ENCODE results near the gene ZNF597.

DNA sequence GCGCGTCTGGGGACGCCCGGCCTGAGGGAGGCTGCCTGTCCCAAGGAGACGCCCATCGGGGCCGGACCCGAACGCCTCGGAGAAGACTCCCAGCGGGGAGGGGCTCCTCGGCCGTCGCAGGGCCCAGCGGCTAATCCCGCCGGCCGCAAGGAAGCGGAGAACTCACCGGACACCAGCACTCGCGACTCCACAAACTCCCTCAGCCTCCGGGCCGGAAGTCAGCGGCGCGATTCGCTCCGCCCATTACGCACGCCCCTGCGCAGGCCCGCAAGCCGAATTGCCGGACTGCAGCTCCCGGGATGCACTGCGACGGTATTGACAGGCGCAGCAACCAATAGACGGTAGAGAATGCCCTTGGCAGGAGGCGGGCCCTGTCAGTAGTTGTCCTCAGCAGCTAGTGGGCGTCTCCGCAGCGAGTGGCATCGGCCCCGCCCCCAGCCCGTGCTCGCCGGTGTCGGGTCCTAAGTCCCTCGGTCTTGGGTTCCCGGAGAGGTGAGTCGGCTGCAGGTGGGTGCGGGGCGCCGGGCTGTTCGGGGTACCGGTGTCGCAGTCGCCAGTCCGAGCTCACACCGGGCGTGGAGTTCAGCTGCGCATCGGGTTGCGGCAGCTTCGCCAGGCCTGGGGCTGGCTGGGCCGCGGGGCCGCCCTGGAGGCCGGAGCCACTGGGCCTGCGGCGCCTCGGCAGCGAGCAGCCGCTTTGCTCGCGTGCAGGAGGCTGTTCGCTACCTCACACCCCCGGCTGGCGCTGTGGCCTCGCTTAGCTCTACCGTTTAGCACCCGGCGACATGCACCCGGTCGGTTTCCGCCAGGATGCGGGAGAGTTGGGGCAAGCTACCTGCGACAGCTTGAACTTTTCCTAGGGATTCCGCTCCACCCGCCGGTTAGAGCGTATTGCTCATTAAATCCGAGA lies 42.3 kb downstream of the ZNF597 start, which contains the start of the genes ZNF174 and ZSCAN32:
- TF ChIP-seq CTCF (IDR thresholded peaks at IDR 0.05) = no peak
- TF ChIP-seq POLR2A (IDR thresholded peaks at IDR 0.05) = no peak
- peak; percentile 56 to 81 (median 58) for TF ChIP-seq POLR2AphosphoS5 (IDR thresholded peaks at IDR 0.05)
